GM20000 (cell line): Measurements from ENCODE around the gene TIRAP.

Experiments
- DNase-seq: peaks from one replicate; pipeline ENCODE4 v3.0.0; 2012; ENCODE audit warnings: low spot score
- TF ChIP-seq, protein P1 (sequence below): IDR thresholded peaks from 2 replicates; pipeline ENCODE4 v1.5.1; 2012; ENCODE audit warnings: mild to moderate bottlenecking, control low read depth; ENCODE audit errors: extremely low read depth, missing control alignments

TIRAP gene

DNA sequence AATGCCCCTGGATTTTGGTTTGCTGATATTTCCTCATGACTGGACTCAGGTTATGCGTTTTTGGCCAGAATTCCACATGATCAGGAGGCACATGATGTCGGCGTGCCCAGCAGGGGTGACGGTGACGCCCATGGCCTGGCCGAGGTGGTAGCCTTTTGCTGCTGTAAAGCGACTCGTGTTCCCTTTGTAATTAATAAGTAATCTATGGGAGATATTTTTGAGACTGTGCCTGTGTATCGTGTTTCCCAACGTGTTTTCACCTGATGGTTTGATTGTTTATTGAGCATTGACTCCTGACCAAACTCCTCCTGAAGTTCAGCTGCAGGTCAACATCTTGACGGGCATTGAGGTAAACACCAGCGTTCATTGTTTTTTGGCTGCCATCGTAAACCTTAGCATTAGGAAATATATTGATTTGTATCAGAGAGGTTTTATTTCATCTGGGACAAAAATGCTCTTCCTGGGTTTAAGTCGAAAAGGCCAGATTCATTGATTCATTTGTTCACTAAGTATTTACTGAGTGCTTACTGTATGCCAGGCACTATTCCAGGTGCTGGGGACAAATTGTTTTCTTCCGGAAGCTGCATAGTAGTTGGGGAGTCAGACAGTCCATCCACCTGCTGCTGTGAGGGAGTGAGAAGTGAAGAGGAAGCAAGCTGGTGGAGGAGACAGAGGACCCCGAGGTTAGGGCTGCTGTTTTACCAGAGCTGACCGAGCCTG, 44.5 kb downstream of the TIRAP start:
- no peak for DNase-seq
- TF ChIP-seq, protein P1, sequence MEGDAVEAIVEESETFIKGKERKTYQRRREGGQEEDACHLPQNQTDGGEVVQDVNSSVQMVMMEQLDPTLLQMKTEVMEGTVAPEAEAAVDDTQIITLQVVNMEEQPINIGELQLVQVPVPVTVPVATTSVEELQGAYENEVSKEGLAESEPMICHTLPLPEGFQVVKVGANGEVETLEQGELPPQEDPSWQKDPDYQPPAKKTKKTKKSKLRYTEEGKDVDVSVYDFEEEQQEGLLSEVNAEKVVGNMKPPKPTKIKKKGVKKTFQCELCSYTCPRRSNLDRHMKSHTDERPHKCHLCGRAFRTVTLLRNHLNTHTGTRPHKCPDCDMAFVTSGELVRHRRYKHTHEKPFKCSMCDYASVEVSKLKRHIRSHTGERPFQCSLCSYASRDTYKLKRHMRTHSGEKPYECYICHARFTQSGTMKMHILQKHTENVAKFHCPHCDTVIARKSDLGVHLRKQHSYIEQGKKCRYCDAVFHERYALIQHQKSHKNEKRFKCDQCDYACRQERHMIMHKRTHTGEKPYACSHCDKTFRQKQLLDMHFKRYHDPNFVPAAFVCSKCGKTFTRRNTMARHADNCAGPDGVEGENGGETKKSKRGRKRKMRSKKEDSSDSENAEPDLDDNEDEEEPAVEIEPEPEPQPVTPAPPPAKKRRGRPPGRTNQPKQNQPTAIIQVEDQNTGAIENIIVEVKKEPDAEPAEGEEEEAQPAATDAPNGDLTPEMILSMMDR, result no peak

DNA sequence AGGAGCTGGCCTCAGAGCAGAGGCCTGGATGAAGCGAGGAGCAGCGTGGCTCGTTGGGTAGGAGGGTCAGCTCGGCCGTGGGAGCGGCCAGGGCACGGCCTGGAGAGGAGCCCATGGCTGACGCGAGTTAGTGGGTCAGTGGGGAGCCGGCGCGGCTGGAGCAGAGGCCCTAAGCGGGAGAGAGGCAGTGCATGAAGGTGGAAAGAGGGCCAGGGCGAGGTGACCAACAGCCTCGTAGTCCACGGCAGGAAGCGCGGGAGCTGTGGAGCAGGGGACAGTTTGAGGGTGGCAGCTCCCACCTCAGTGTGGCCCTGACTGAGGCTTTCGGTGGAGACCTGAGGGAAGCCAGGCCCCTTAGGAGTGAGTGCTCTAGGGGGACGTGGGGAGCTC, 45.1 kb downstream of the TIRAP start:
- DNase-seq, result no peak
- TF ChIP-seq, protein P1, result no peak

DNA sequence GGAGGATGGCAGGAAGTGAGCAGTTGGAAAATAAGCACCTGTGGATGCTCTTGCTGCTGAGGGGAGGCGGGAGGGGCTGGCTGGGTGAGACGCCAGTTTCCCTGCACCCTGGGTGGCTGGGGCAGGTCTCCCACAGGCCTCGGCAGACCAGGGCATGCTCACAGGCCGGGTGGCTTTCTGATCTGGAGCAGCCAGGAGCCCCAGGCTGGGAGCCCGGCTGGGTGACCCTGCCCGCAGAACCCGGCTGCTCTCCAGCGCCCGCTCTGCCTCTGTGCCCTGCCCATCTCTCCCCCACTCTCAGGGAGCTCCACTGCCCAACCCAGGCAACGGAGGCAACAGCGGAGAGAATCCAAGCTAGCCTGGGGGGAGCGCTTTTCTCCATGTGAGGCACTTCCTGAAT, 45.6 kb downstream of the TIRAP start:
- DNase-seq, result no peak
- TF ChIP-seq, protein P1, result no peak

DNA sequence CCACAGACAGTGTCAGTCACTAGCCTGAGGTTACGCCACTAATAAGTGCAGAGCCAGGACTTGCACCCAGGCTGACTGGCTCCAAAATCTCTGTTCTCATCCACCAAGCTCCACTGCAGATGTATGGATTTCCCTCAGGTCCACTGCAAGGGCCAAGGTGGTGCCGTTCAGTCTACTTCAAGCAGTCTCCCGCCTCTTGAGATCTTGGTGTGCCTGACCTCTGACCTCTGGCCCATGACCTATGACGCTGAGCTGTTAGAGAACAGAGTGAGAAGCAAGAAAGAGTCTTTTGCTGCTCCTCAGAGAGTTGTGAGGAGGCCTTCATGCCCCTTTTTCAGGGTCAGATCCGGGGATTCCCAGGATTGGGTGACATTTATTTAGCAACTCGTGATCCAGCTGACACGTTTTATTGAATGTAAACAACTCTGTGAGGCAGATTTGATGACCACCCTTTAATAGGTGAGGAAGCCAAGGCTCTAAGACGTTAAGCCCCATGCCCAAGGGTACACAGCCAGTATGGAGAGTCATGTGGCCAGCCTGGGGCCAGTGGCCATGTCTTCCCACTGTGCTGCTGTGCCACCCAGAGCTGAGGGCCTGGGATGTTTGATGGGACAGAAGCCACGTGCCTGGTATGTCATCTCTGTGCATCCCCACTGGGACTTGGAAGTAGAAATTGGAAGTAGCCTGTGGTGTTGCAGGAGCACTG, 46.2 kb downstream of the TIRAP start:
- TF ChIP-seq, protein P1, result no peak
- DNase-seq, result no peak

DNA sequence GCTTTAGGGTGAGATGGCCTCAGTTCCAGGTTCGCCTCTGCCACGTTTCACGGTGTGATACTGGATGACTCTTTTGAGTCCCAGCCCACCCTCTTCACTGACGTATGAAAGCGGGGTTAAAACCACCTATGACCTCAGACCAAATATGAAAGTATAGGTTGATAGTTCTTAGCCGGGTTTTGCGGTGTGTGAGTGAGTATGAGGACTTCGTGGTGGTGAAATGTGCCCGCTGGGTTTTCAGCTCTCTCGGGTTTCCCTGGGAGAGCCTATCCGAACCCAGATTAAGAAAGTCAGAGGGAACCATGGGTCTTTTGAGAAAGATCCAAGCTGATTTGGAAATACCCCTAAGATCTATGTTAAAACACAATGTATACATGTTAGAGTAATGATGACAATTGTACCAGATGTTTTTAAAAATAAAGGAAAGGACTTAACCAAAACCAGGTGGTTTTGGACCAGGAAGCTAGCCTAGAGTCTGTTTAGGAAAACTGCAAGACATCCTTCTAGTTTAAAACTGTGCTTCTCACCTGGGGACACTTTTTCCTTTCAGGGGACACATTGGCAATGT, 46.8 kb downstream of the TIRAP start:
- TF ChIP-seq, protein P1, result no peak
- DNase-seq, result no peak

DNA sequence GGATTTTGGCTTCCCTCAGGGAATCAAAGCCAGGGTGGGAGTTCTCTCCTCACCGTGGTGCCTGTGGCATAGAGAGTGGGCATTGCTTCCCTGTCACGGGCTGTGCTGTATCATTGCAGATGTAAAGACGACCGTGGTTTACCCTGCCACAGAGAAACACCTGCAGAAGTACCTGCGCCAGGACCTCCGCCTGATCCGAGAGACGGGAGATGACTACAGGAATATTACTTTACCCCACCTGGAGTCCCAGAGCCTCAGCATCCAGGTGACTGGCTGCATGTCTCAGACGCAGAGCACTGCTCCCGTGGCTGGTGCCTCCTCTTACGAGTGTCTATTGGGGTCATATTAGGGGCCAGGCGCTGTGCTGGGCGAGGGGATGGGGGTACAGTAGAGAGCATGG, 48.4 kb downstream of the TIRAP start:
- DNase-seq, result no peak
- TF ChIP-seq, protein P1, result no peak

DNA sequence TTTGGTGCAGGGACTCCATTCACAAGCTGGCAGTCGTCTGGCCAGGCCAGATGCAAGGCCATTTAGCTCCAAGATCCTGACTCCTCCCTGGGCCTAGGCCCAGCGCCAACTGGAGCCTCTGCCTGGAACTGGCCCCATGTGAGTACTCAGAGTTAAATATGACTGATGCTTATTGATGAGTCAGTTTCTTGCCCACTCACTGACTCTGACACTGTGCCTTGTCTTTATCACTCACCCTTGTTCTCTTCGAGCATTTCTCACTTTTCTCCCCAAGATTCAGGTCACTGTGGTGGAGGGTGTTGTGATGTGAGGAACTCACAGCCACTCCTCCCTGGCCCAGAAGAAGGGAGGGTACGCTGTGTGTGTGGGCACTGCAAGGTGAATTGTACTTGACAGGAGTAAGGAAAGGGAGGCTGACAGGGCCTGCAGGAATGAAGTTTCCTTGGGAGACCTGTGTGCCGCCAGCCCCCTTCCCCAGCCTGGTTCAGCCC, 49.4 kb downstream of the TIRAP start:
- no peak for DNase-seq
- TF ChIP-seq, protein P1, result no peak
